Raji (cell line): ENCODE data around the gene RARA.

Experiments used
- POLR2A ChIP-seq: IDR thresholded peaks from 2 replicates; pipeline ENCODE4 v1.6.1; 2011; ENCODE audit warnings: low read depth, low read length, control low read depth; ENCODE audit not compliant: insufficient read depth

Gene RARA

DNA sequence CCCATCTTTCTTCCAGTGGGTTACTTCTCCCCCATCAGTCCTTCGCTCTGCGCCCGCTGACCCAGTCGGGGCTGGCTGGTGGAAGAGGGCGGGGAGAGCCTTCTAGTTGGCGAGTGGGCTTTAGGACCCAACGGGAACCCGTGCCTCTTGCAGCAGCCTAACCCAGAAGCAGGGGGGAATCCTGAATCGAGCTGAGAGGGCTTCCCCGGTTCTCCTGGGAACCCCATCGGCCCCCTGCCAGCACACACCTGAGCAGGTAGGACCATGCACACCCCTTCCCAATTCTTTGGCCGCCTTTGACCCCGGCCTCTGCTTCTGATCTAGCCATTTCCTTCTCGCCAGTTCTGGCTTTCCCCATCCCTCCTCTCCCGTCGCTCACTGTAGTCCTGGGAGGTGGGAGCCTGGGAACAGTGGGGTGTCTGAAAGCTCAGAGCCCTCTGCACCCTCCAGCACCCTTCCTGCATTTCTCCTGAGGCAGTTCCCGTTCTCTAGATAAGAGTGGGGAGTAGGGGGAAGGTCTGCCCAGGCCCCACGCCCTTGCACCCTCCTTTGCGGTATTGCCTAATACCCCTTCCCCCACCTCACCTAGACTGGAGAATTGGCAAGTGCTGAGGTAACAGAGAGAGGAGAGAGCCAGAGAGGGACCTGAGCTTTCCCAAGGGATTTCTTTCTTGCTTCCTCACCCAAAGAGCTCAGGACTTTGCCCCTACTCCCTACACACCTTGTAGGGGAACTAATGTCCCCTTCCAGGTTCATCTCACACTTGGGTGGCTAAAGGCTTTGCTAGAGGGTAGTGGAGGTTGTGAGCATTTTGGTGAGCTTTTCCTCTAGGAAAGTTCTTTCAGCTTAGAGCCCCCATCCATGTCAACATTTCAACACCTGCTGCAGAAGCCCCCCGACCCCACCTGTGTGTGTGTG, at the start of gene RARA:
TSS of gene RARA (plus strand) at position 150 of the 918 bp plus-strand sequence. CDS start 22,039 bp downstream, outside the sequence.
- TF ChIP-seq POLR2A = no peak

DNA sequence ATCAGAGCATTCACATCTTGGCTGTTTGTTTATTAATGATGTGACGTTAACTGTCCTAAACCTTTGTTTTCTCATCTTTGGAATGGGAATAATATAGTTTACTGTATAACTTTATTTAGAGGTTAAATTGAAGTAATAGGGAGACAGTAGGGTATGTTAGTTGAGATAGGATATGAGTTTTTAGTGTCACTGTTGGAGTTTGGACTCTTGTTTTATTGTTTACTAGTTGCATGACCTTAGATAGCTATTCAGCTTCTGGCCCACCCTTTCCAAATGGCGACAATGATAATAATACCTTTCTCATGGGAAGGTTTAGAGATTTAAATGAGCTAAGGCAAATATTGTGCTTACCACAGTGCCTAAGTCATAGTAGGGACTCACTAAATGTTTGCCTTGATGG, 49.5 kb upstream of the RARA start:
- TF ChIP-seq POLR2A = no peak

DNA sequence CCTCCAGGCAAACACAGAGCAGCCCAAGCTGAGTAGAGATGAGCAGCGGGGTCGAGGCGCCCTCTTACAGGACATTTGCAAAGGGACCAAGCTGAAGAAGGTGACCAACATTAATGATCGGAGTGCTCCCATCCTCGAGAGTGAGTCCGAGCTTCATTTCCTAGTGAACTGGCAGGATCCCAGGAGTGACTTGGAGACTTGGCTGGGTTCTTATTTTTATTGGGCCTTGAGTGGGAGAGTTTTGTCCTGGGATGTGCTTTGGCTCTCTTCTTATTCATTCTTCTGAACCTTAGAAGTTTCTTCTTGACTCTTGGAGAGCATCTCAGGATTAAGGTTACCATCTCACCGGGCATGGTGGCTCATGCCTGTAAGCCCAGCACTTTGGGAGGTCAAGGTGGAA, 48.5 kb upstream of the RARA start:
- TF ChIP-seq POLR2A = no peak

DNA sequence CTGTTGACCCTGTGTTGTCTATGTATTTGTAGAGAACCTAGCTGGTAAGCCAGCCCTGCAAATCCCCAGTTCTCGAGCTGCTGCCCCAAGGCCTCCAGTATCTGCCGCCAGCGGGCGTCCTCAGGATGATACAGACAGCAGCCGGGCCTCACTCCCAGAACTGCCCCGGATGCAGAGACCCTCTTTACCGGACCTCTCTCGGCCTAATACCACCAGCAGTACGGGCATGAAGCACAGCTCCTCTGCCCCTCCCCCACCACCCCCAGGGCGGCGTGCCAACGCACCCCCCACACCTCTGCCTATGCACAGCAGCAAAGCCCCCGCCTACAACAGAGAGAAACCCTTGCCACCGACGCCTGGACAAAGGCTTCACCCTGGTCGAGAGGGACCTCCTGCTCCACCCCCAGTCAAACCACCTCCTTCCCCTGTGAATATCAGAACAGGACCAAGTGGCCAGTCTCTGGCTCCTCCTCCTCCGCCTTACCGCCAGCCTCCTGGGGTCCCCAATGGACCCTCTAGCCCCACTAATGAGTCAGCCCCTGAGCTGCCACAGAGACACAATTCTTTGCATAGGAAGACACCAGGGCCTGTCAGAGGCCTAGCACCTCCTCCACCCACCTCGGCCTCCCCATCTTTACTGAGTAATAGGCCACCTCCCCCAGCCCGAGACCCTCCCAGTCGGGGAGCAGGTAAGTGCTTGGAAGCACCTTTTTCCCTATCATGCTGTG, 44.4 kb upstream of the RARA start:
- TF ChIP-seq POLR2A = no peak

DNA sequence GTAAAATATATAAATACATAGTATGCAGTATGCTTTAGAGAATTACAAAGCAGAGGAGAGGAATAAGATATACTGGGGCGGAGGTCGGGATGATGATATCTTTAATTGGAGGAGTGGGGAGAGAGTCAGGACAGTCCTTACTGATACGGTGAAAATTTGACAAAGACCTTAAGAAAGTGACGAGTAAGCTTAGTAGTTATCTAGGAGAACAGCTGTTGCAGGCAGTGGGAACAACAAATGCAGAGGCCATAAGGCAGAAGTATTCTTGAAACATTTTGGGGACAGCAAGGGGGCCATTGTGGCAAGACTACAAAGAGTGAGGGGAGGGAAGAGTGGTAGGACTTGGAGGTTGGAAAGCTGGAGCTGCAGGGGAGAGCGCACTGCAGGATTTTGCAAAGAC, 43.6 kb upstream of the RARA start:
- TF ChIP-seq POLR2A = no peak

DNA sequence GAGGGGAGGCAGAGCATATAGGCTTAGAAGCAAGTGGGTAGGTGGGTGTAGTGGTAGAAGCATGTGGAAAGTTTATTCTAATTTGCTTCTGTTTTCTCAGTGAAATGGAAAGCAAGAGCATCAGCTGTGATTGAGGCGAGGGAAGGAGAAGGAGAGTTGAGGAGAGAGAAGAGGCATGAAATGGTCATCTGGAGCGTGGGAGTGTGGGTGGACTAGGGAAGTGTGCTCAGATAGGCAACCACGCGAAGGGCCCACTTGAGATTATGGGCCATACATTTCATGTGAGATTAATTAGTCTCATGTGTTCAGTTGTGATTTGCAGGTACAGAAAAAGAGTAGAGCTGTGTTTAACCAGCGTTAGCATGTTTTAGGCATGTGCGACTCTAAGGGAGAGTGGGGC, 42.1 kb upstream of the RARA start:
- TF ChIP-seq POLR2A = no peak

DNA sequence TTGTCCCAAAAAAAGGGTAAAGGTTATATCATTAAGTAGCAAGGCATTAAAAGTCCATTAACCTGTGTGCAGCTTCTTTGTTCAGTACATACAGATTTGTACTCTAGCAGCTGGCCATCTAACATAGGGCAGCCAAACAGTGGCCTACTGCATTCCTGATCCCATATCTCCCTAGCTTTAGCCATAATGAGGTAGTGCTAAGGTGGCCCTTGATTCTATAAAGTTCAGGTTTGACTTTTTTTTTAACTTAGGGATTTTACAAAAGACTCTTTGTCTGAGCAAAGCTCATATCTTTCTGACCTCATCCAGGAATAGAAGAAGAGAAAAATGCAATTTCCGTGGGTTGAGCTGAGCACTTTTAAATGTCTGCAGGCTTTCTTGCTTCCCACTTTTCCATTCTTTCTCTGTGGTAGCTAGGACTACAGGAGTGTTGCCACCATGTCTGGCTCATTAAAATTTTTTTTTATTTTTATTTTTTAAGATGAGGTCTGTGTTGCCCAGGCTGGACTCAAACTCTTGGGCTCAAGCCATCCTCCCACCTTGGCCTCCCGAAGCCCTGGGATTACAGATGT, 40.8 kb upstream of the RARA start:
- no peak for TF ChIP-seq POLR2A

DNA sequence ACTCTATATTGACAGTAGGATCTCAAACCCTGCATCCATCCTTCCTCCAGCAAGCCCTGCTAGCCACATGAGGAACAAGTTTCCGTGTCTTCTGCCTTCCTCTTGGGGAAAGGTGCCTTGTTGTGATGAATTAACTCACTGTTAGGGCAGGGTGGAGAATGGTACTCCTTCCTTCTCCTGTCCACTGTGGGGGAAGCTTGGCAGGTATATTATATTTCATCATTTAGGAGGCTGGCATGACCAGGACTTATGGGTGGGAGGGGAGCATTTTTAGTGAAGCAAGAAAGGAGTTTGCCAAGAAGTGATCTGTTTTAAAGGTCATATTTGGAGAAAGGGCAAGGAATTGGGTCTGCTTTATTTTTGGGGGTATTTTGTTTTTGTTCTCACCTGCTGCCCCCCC, 30.6 kb upstream of the RARA start:
- TF ChIP-seq POLR2A = no peak

DNA sequence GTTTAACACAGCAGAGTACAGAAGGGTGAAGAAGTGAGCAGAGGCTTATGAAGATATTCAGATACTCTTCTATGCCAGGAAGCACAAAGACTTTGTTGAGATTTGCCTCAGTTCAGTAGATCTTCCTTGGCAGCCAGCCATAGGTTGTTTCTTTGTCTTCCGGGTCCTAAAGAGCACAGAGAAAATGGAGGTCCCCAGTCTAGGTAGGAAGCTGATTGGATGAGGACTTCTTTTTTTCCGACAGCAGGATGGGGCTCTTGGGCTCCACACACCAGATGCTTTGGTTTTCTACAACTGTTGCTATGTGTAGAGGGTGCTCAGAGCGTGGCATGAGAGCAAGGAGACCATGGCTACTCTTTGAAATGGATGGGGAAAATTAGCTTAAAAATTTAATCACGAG, 29.6 kb upstream of the RARA start:
- TF ChIP-seq POLR2A = no peak

DNA sequence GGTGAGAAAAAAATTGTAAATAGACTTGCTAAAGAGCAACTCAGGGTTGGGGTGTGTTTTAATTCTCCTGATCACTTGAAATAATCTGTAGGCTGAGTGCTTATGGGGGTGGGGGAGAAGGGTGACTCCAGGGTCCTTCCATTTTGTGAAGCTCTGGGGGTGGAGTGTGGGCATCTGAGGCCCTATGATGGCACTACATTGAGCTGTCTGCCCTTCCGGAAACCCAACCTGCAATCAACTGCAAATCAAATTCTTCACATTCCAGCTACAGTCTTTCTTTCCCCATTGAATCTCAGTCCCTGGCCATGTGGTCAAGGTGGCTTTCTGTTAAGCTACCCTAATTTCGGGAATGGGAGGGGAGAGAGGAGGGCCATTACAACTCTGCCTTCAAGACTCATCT, 27.3 kb upstream of the RARA start:
- no peak for TF ChIP-seq POLR2A

DNA sequence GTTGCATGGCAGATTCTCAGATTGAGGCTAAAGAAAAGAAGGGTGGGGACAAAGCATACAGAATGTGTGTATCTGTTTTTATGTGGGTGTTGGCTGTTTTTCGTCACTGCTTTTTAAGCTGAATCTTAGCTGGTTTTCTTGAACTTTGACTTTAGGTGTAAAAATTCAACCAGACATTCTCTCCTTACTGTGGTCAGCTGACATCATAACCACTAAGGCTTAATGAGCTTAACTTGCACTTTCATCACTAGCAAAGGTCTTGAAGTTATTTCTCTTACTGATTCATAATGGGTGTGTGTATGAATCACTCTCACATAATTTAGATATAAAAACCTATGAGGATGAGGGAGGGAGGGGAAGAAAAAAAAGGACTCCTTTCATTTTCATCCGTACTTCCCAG, 25.3 kb upstream of the RARA start:
- no peak for TF ChIP-seq POLR2A

DNA sequence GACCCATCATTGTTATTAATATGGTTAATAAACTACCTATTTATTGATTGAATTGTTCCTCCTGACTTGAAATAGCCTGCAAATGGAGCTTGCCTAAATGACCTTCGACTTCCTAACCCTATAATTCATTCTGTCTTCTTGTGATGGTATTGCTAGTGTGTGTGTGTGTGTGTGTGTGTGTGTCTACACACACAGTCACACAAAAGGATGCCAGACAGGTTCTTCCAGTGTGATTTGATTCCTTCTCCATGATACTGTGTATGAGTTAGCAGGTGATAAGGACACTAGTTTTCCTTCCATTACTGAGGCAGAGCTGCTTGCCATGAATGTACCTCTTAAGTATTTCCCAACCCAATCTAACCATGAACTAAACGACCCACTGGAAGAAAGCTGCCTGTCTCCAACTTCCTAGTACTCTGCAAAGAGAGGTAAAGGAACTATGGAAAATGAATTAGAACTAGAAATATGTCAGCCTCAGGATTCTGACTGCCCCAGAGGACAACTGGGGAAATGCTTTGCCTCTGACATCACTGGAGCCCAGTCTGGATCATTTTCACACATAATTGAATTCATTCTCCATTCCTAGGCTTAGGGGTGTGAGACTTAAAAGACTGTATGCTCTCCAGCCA, 24.8 kb upstream of the RARA start:
- no peak for TF ChIP-seq POLR2A

DNA sequence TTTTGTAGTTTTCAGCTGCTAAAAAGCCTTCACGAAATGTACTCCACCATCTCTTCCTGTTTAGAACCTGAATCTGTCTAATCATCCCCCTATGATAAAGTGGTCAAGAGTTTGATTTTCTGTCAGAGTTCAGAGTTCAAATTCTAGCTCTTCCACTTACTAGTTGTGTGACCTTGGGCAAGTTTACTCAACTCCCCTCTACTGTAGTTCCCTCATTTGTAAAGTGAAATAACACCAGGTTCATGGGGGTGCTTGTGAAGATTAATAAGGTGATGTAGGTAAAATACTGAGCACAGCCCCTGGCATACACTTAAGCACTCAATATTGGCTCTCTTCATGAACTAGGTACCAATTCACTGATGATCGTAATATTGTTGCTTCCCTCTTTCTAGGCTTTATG, 22.5 kb upstream of the RARA start:
- TF ChIP-seq POLR2A = no peak

DNA sequence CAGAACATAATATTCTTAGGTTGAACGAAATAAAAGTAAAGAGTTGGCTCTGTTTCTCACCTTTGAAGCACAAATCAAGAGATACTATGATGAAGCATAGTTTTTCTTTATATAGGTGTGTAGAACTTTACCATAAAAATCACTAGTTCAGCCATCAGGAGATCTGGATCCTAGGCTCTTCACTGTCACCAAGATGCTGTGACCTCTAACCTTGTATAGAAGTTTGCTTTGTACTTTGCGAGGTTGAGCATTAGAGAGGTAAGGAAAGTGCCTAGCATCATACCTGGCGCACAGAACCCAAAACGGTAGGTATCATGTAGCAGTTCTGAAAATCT, 21.9 kb upstream of the RARA start:
- TF ChIP-seq POLR2A = no peak

DNA sequence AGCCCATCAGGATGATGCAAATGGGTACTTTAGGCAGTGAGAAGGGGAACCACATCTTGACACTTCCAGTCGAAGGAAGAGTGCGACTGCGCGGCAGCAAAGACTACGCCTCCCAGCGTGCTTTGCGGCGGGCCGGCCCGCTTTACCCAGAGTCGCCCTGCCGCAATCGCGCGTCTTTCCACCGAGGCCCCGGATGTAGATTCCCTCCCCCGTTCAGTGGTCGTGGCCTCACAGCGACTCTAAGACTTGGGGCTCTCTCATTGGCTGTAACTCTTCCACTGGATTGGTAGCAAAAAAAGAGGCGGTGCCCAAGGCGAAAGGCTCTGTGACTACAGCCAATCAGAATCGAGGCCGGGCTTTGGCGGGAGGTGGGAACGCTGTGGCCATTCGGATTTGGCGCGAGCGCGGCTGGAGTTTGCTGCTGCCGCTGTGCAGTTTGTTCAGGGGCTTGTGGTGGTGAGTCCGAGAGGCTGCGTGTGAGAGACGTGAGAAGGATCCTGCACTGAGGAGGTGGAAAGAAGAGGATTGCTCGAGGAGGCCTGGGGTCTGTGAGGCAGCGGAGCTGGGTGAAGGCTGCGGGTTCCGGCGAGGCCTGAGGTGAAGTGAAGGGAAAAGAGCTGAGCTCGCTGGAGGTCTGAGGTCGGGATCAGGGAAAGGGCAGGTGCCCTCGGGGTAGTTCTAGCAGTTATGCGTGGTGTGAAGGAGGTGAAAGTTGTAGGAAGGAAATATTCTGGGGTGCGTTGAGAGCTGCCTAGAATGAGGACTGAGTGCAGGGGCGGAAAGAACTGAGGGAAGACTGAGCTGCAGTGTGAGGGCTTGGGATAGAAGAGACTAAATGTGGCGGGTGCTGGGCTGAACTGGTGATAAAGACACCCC, 21.2 kb upstream of the RARA start, which contains the start of gene CDC6:
TSS of gene CDC6 (plus strand) at position 386 of the 876 bp plus-strand sequence. CDS start 1,542 bp downstream, outside the sequence.
- TF ChIP-seq POLR2A = peak; percentile 97
